ENCODE results near the gene ZNF768. TPM values are rescaled to one million over a fixed set of nuclear protein-coding genes. Genes with fewer than 3 reads are reported as not detected.

ZNF768 gene
- total RNA-seq, result 16.9 and 17.1 TPM in 2 replicates

- intact Hi-C loops (cut with micrococcal nuclease), result loop anchor here (2.0 to 5.0 kb wide), 6 partner anchors 47 to 154 kb away; partner anchors contain the start of genes DCTPP1, FBRS, ITGAL and MYL11
- peaks cover 16% of the 10 kb centered on the region for H3K36me3 Mint-ChIP-seq (ENCODE audit: low read depth)
- peak within 1 kb of the TSS; percentile 84 for H3K4me3 Mint-ChIP-seq (ENCODE audit: low read depth)
Measured at GRCh38 chr16:30526137-30526822, at the start of gene ZNF768. Gene ZNF768 (minus strand): TSS chr16:30526566. CDS start chr16:30526413, 153 bp downstream.

GRCh38 chr16:30574678-30575077 lies 48.3 kb upstream of the ZNF768 start:
- no peak for DNase-seq (ENCODE audit: low spot score)
- H3K9me3 Mint-ChIP-seq, result no peaks in the 10 kb centered on the region
- intact Hi-C loops (cut with micrococcal nuclease), result loop anchor here (5.0 kb wide), 1 partner anchor 58 kb away; no protein-coding TSS in a partner anchor
- peak overlapping the region; percentile 48 for H3K27ac Mint-ChIP-seq
- H3K4me3 Mint-ChIP-seq (ENCODE audit: low read depth), result no peak overlapping the region
- peaks cover 25% of the 10 kb centered on the region for H3K4me1 Mint-ChIP-seq (ENCODE audit: low read depth)
- H3K36me3 Mint-ChIP-seq (ENCODE audit: low read depth), result peaks cover 13% of the 10 kb centered on the region
- no peaks in the 10 kb centered on the region for H3K27me3 Mint-ChIP-seq (ENCODE audit: low read depth)

More at GRCh38 chr16:30526137-30526822, at the start of gene ZNF768:
- Mint-ChIP-seq H3K27ac (peak within 1 kb of the TSS; percentile 67), H3K27me3 (ENCODE audit: low read depth) (no peaks in the 10 kb centered on the region), H3K4me1 (ENCODE audit: low read depth) (peaks cover 23% of the 10 kb centered on the region), H3K9me3 (no peaks in the 10 kb centered on the region)
- DNase-seq (ENCODE audit: low spot score), result no peak

- Mint-ChIP-seq H3K9me3 (no peaks in the 10 kb centered on the region), H3K36me3 (ENCODE audit: low read depth) (peaks cover 6% of the 10 kb centered on the region), H3K4me1 (ENCODE audit: low read depth) (peaks cover 40% of the 10 kb centered on the region), H3K27me3 (ENCODE audit: low read depth) (no peaks in the 10 kb centered on the region), H3K4me3 (ENCODE audit: low read depth) (peak within 1 kb of the TSS; percentile 90), H3K27ac (peak within 1 kb of the TSS; percentile 85)
- intact Hi-C loops (cut with micrococcal nuclease), result loop anchor here (1.0 to 5.0 kb wide), 7 partner anchors 13 to 87 kb away; partner anchors contain the start of genes FBRS, ZNF689, ZNF764 and ZNF768
- DNase-seq (ENCODE audit: low spot score), result peak; percentile 94
Measured at GRCh38 chr16:30571445-30572322, 45.3 kb upstream of the ZNF768 start, which contains the start of gene ZNF688. Gene ZNF688 (minus strand): TSS chr16:30571714. CDS start chr16:30571629, 85 bp downstream.

- no peaks in the 10 kb centered on the region for H3K27me3 Mint-ChIP-seq (ENCODE audit: low read depth)
- no peaks in the 10 kb centered on the region for H3K9me3 Mint-ChIP-seq
- H3K27ac Mint-ChIP-seq, result peak overlapping the region; percentile 79
- intact Hi-C loops (cut with micrococcal nuclease), result loop anchor here (5.0 kb wide), 1 partner anchor 61 kb away; no protein-coding TSS in a partner anchor
- peaks cover 43% of the 10 kb centered on the region for H3K4me1 Mint-ChIP-seq (ENCODE audit: low read depth)
- peak overlapping the region; percentile 84 for H3K4me3 Mint-ChIP-seq (ENCODE audit: low read depth)
- peaks cover 6% of the 10 kb centered on the region for H3K36me3 Mint-ChIP-seq (ENCODE audit: low read depth)
- DNase-seq (ENCODE audit: low spot score), result no peak
Measured at GRCh38 chr16:30570636-30571444, 44.5 kb upstream of the ZNF768 start.

- H3K27ac Mint-ChIP-seq, result no peak overlapping the region
- no peak for DNase-seq (ENCODE audit: low spot score)
- H3K36me3 Mint-ChIP-seq (ENCODE audit: low read depth), result peaks cover 5% of the 10 kb centered on the region
- H3K9me3 Mint-ChIP-seq, result no peaks in the 10 kb centered on the region
- intact Hi-C loops (cut with micrococcal nuclease), result loop anchor here (5.0 kb wide), 2 partner anchors 62 to 98 kb away; partner anchors contain the start of gene ITGAL
- H3K4me3 Mint-ChIP-seq (ENCODE audit: low read depth), result peak overlapping the region; percentile 28
- H3K4me1 Mint-ChIP-seq (ENCODE audit: low read depth), result peaks cover 39% of the 10 kb centered on the region
- no peaks in the 10 kb centered on the region for H3K27me3 Mint-ChIP-seq (ENCODE audit: low read depth)
Measured at GRCh38 chr16:30569746-30570635, 43.6 kb upstream of the ZNF768 start.

GRCh38 chr16:30569281-30569680 lies 42.9 kb upstream of the ZNF768 start:
- Mint-ChIP-seq H3K27ac (peak overlapping the region; percentile 22), H3K4me3 (ENCODE audit: low read depth) (peak overlapping the region; percentile 21), H3K9me3 (no peaks in the 10 kb centered on the region), H3K4me1 (ENCODE audit: low read depth) (peaks cover 35% of the 10 kb centered on the region), H3K27me3 (ENCODE audit: low read depth) (no peaks in the 10 kb centered on the region), H3K36me3 (ENCODE audit: low read depth) (no peaks in the 10 kb centered on the region)
- no peak for DNase-seq (ENCODE audit: low spot score)
- intact Hi-C loops (cut with micrococcal nuclease), result loop anchor here (5.0 kb wide), 1 partner anchor 97 kb away; the partner anchor contains the start of gene ITGAL

GRCh38 chr16:30567991-30568638 lies 41.7 kb upstream of the ZNF768 start:
- peak overlapping the region; percentile 46 for H3K4me3 Mint-ChIP-seq (ENCODE audit: low read depth)
- H3K27me3 Mint-ChIP-seq (ENCODE audit: low read depth), result no peaks in the 10 kb centered on the region
- H3K9me3 Mint-ChIP-seq, result no peaks in the 10 kb centered on the region
- H3K27ac Mint-ChIP-seq, result peak overlapping the region; percentile 92
- H3K36me3 Mint-ChIP-seq (ENCODE audit: low read depth), result no peaks in the 10 kb centered on the region
- intact Hi-C loops (cut with micrococcal nuclease), result loop anchor here (1.0 to 5.0 kb wide), 3 partner anchors 10 to 96 kb away; partner anchors contain the start of genes ITGAL and ZNF764
- H3K4me1 Mint-ChIP-seq (ENCODE audit: low read depth), result peaks cover 31% of the 10 kb centered on the region
- DNase-seq (ENCODE audit: low spot score), result peak; percentile 55

- Mint-ChIP-seq H3K36me3 (ENCODE audit: low read depth) (no peaks in the 10 kb centered on the region), H3K27ac (peak overlapping the region; percentile 92), H3K27me3 (ENCODE audit: low read depth) (no peaks in the 10 kb centered on the region), H3K9me3 (no peaks in the 10 kb centered on the region), H3K4me3 (ENCODE audit: low read depth) (no peak overlapping the region), H3K4me1 (ENCODE audit: low read depth) (peaks cover 30% of the 10 kb centered on the region)
- intact Hi-C loops (cut with micrococcal nuclease), result loop anchor here (1.0 to 5.0 kb wide), 2 partner anchors 9 to 95 kb away; partner anchors contain the start of genes ITGAL and ZNF764
- DNase-seq (ENCODE audit: low spot score), result no peak
Measured at GRCh38 chr16:30567160-30567990, 41.0 kb upstream of the ZNF768 start.

- no peaks in the 10 kb centered on the region for H3K36me3 Mint-ChIP-seq (ENCODE audit: low read depth)
- peak overlapping the region; percentile 14 for H3K27ac Mint-ChIP-seq
- DNase-seq (ENCODE audit: low spot score), result no peak
- no peak overlapping the region for H3K4me3 Mint-ChIP-seq (ENCODE audit: low read depth)
- H3K27me3 Mint-ChIP-seq (ENCODE audit: low read depth), result no peaks in the 10 kb centered on the region
- H3K9me3 Mint-ChIP-seq, result no peaks in the 10 kb centered on the region
- H3K4me1 Mint-ChIP-seq (ENCODE audit: low read depth), result peaks cover 26% of the 10 kb centered on the region
- intact Hi-C loops (cut with micrococcal nuclease), result loop anchor here (5.0 kb wide), 1 partner anchor 94 kb away; the partner anchor contains the start of gene ITGAL
Measured at GRCh38 chr16:30566531-30566930, 40.2 kb upstream of the ZNF768 start.

- Mint-ChIP-seq H3K4me3 (ENCODE audit: low read depth) (no peak overlapping the region), H3K27ac (peak overlapping the region; percentile 14), H3K9me3 (no peaks in the 10 kb centered on the region), H3K27me3 (ENCODE audit: low read depth) (peaks cover under 1% of the 10 kb centered on the region), H3K4me1 (ENCODE audit: low read depth) (peaks cover 31% of the 10 kb centered on the region), H3K36me3 (ENCODE audit: low read depth) (no peaks in the 10 kb centered on the region)
- intact Hi-C loops (cut with micrococcal nuclease), result loop anchor here (5.0 kb wide), 1 partner anchor 94 kb away; the partner anchor contains the start of gene ITGAL
- DNase-seq (ENCODE audit: low spot score), result no peak
Measured at GRCh38 chr16:30565984-30566383, 39.6 kb upstream of the ZNF768 start.

All from activated T-helper 2 cell treated with anti-CD3 and anti-CD28 coated beads, Interferon-gamma antibody, Interleukin-2, Interleukin-4, amounts not matched to agents 10 μg/mL and 5 μg/mL and 100 μg/mL, durations not matched to agents 14 hours and 24 hours and 36 hours (primary cell).